A549 (cell line): ENCODE results near the gene MAF. TPM values are rescaled to one million over a fixed set of nuclear protein-coding genes. Genes with fewer than 3 reads are reported as not detected.

Experiments used
- ATAC-seq, 2 experiments: fragments of 200-7000 bp in 1 of 2; fragments of >200 bp in 1 of 2; cut with Nextera tagmentation in 1 of 2; cut with Tn5 transposase in 1 of 2; 3 replicates each; pipeline versions ENCODE4 v1.8.0 to v1.9.1; 2018 to 2020; ENCODE audit warnings: mild to moderate bottlenecking in 1 of 2, moderate library complexity in 1 of 2
- CTCF ChIA-PET: fragments of 300-600 bp; sonication (Branson Sonifier 250); formaldehyde crosslinking; extraction: SDS; loops from one replicate; lab custom pipeline; 2021; ENCODE audit warnings: antibody characterized with exemption, inconsistent platforms; lab: Yijun Ruan, JAX
- POLR2A ChIA-PET: fragments of 350-600 bp; formaldehyde crosslinking; extraction: SDS; loops from one replicate; lab custom pipeline; 2021; ENCODE audit warnings: antibody characterized with exemption, inconsistent platforms; lab: Yijun Ruan, JAX
- DNase-seq, 2 experiments: peaks; one replicate each; pipeline versions ENCODE4 v3.0.0 to v3.0.0-alpha.2; 2011 to 2016; ENCODE audit warnings: low read depth in 1 of 2, low spot score in 1 of 2
- FAIRE-seq: peaks from 2 replicates; lab custom pipeline; 2011; peaks lifted over from hg19 to GRCh38; lab: Jason Lieb, UNC
- H3K27ac ChIP-seq, 2 experiments: fragments of >200 bp; sonication (Bioruptor Twin); formaldehyde crosslinking; 3 replicates each; pipeline ENCODE4 v1.5.1; 2016 to 2017
- H3K4me1 ChIP-seq: fragments of >200 bp; sonication (Bioruptor Twin); formaldehyde crosslinking; 3 replicates; pipeline ENCODE4 v1.6.1; 2016
- H3K4me2 ChIP-seq: fragments of >200 bp; sonication (Bioruptor Twin); formaldehyde crosslinking; 3 replicates; pipeline ENCODE4 v1.6.1; 2016
- H3K4me3 ChIP-seq: fragments of >200 bp; sonication (Bioruptor Twin); formaldehyde crosslinking; 3 replicates; pipeline ENCODE4 v1.5.1; 2016
- H3K9me3 ChIP-seq: fragments of >200 bp; sonication (Bioruptor Twin); formaldehyde crosslinking; 3 replicates; pipeline ENCODE4 v1.6.1; 2016
- ATOH8 ChIP-seq: fragments of 250-450 bp; sonication (Bioruptor Pico); IDR thresholded peaks from 2 replicates; pipeline ENCODE4 v1.5.0; 2020; ENCODE audit warnings: low read depth, mild to moderate bottlenecking, moderate library complexity
- BHLHE40 ChIP-seq: IDR thresholded peaks from 2 replicates; pipeline ENCODE4 v1.6.1; 2012; ENCODE audit warnings: low read depth, low read length, inconsistent platforms
- CBX2 ChIP-seq: fragments of 200-600 bp; sonication (generic); IDR thresholded peaks from 2 replicates; pipeline ENCODE4 v1.6.1; 2016; ENCODE audit warnings: low read depth, mild to moderate bottlenecking, borderline replicate concordance
- CEBPB ChIP-seq, 2 experiments: fragments of >200 bp in 1 of 2; sonication (Bioruptor Twin) in 1 of 2; formaldehyde crosslinking in 1 of 2; IDR thresholded peaks; 2 replicates each; pipeline ENCODE4 v1.6.1; 2012 to 2016
- CHD2 ChIP-seq: fragments of 150-350 bp; IDR thresholded peaks from 2 replicates; pipeline ENCODE4 v1.6.1; 2014; ENCODE audit warnings: low read length; ENCODE audit not compliant: partially characterized antibody
- CTCF ChIP-seq: fragments of >200 bp; sonication (Bioruptor Twin); formaldehyde crosslinking; IDR thresholded peaks from 3 replicates; pipeline ENCODE4 v1.5.1; 2016
- EHMT2 ChIP-seq: fragments of 200-600 bp; sonication (generic); IDR thresholded peaks from 2 replicates; pipeline ENCODE4 v1.6.1; 2016; ENCODE audit warnings: antibody characterized with exemption, low read depth, mild to moderate bottlenecking, moderate library complexity
- EP300 ChIP-seq, 2 experiments: fragments of >200 bp; sonication (Bioruptor Twin); formaldehyde crosslinking; IDR thresholded peaks; 2 replicates in 1 of 2; 3 replicates in 1 of 2; pipeline ENCODE4 v1.6.1; 2016 to 2017
- ESRRA ChIP-seq: fragments of 150-350 bp; IDR thresholded peaks from 2 replicates; pipeline ENCODE4 v1.6.1; 2014; ENCODE audit warnings: mild to moderate bottlenecking, low read length, borderline replicate concordance
- FOSB ChIP-seq: fragments of 250-450 bp; sonication (Bioruptor Pico); IDR thresholded peaks from 2 replicates; pipeline ENCODE4 v1.5.0; 2020; ENCODE audit warnings: mild to moderate bottlenecking, moderate library complexity
- FOSL2 ChIP-seq, 2 experiments: fragments of 450-650 bp in 1 of 2; fragments of >200 bp in 1 of 2; sonication (Bioruptor Twin) in 1 of 2; formaldehyde crosslinking; IDR thresholded peaks; 2 replicates each; pipeline versions ENCODE4 v1.5.0 to v1.6.1; 2016 to 2020; ENCODE audit warnings: mild to moderate bottlenecking in 1 of 2, moderate library complexity in 1 of 2
- FOXS1 ChIP-seq: fragments of 250-450 bp; sonication (Bioruptor Pico); IDR thresholded peaks from 2 replicates; pipeline ENCODE4 v1.5.0; 2020; ENCODE audit warnings: mild to moderate bottlenecking, moderate library complexity
- HES2 ChIP-seq: fragments of >200 bp; sonication (Bioruptor Twin); formaldehyde crosslinking; IDR thresholded peaks from 2 replicates; pipeline ENCODE4 v1.6.1; 2016
- HOXA7 ChIP-seq: fragments of 250-450 bp; sonication (Bioruptor Pico); IDR thresholded peaks from 2 replicates; pipeline ENCODE4 v1.5.0; 2020; ENCODE audit warnings: mild to moderate bottlenecking, moderate library complexity
- HOXB13 ChIP-seq: fragments of 250-450 bp; sonication (Bioruptor Pico); IDR thresholded peaks from 2 replicates; pipeline ENCODE4 v1.5.0; 2020; ENCODE audit warnings: low read depth, mild to moderate bottlenecking, moderate library complexity
- KDM1A ChIP-seq: fragments of 200-600 bp; sonication (generic); IDR thresholded peaks from 2 replicates; pipeline ENCODE4 v1.6.1; 2016; ENCODE audit warnings: low read depth, mild to moderate bottlenecking
- MAFK ChIP-seq: fragments of 450-650 bp; IDR thresholded peaks from 2 replicates; pipeline ENCODE4 v1.6.1; 2014; ENCODE audit not compliant: partially characterized antibody
- MYC ChIP-seq: IDR thresholded peaks from 2 replicates; pipeline ENCODE4 v1.6.1; 2012; ENCODE audit warnings: mild to moderate bottlenecking, inconsistent platforms, low read length, improper control_type of control experiment, borderline replicate concordance
- NPAS2 ChIP-seq: fragments of 250-450 bp; sonication (Bioruptor Pico); IDR thresholded peaks from 2 replicates; pipeline ENCODE4 v1.8.0; 2022; ENCODE audit warnings: mild to moderate bottlenecking, moderate library complexity, borderline replicate concordance
- NR3C1 ChIP-seq: fragments of >200 bp; sonication (Bioruptor Twin); formaldehyde crosslinking; IDR thresholded peaks from 3 replicates; pipeline ENCODE4 v1.6.1; 2017
- POLR2A ChIP-seq: IDR thresholded peaks from 2 replicates; pipeline ENCODE4 v1.6.1; 2012; ENCODE audit warnings: mild to moderate bottlenecking, low read length
- RAD21 ChIP-seq, 2 experiments: fragments of >200 bp in 1 of 2; sonication (Bioruptor Twin) in 1 of 2; formaldehyde crosslinking in 1 of 2; IDR thresholded peaks in 1 of 2; conservative IDR thresholded peaks in 1 of 2; 2 replicates in 1 of 2; 3 replicates in 1 of 2; pipeline ENCODE4 v1.6.1; 2012 to 2018; ENCODE audit warnings: inconsistent platforms in 1 of 2
- RARB ChIP-seq: fragments of 250-450 bp; sonication (Bioruptor Pico); IDR thresholded peaks from 2 replicates; pipeline ENCODE4 v1.8.0; 2021; ENCODE audit warnings: mild to moderate bottlenecking, moderate library complexity
- TP53 ChIP-seq: fragments of 250-450 bp; sonication (Bioruptor Pico); IDR thresholded peaks from 2 replicates; pipeline ENCODE4 v1.5.0; 2021; ENCODE audit warnings: mild to moderate bottlenecking, moderate library complexity
- ZC3H11A ChIP-seq: fragments of 450-650 bp; IDR thresholded peaks from 2 replicates; pipeline ENCODE4 v1.6.1; 2014; ENCODE audit warnings: antibody characterized with exemption, mild to moderate bottlenecking
- ZSCAN20 ChIP-seq: fragments of 250-450 bp; sonication (Bioruptor Pico); IDR thresholded peaks from 2 replicates; pipeline ENCODE4 v1.8.0; 2022; ENCODE audit warnings: mild to moderate bottlenecking, moderate library complexity
- WGBS: methylation state at CpG from one replicate; pipeline ENCODE4 v1.1.6; 2017; ENCODE audit errors: missing lambda C conversion rate; 5-methylcytosine and 5-hydroxymethylcytosine counted together
- polyA plus RNA-seq, 4 experiments: library from polyadenylated mRNA; depleted of rRNA in 3 of 4; stranded (reverse); fragments of >200 nt; fragmentation: RNase III in 1 of 4; extraction: RNeasy Plus Mini Kit Qiagen cat#74134 plus additional on column Dnase treatment in 1 of 4; gene quantifications; 2 replicates in 3 of 4; 3 replicates in 1 of 4; pipeline ENCODE4 v1.2.3, GENCODE V29; 2011 to 2017

MAF gene
- polyA plus RNA-seq, 2 of the 4 experiments (the other 2 are of a cell fraction): 0.14 to 0.37 TPM

GRCh38 chr16:79623062-79623461 is 22.5 kb upstream of the MAF start:
- no peak for FAIRE-seq
- CTCF ChIA-PET: interaction anchor here (0.7 kb wide), 1 partner anchor 18 kb away, joined by 3 read pairs; no protein-coding TSS in a partner anchor

GRCh38 chr16:79621027-79621426 is 20.5 kb upstream of the MAF start:
- TF ChIP-seq ZC3H11A (no peak), POLR2A (no peak), NPAS2 (CRISPR knock-in tag) (no peak)
- Histone ChIP-seq H3K4me2 (no peak overlapping the region), H3K9me3 (no peaks in the 10 kb centered on the region), H3K4me3 (no peak overlapping the region), H3K27ac (no peak overlapping the region), H3K4me1 (no peaks in the 10 kb centered on the region)
- DNase-seq (no peak), FAIRE-seq (no peak), ATAC-seq (no peak)
- POLR2A ChIA-PET: no interaction called here
- WGBS: 0% methylated on average over 1 of the region's 1 CpG
- CTCF ChIA-PET: interaction anchor here (1.1 to 2.4 kb wide), 4 partner anchors 9 to 906 kb away, joined by 3 to 13 read pairs (median 4); no protein-coding TSS in a partner anchor

More at GRCh38 chr16:79623062-79623461, 22.5 kb upstream of the MAF start:
- no peak for TF ChIP-seq FOSL2 (IDR thresholded peaks at IDR 0.05)
- TF ChIP-seq FOSL2 (CRISPR knock-in tag; IDR thresholded peaks at IDR 0.05): no peak
- no peak for TF ChIP-seq NPAS2 (CRISPR knock-in tag)
- no peak for TF ChIP-seq EP300 (IDR thresholded peaks at IDR 0.05)
- TF ChIP-seq ATOH8: no peak
- no peak for TF ChIP-seq MAFK
- no peak for TF ChIP-seq KDM1A
- no peak for TF ChIP-seq TP53
- TF ChIP-seq ZSCAN20 (CRISPR knock-in tag): no peak
- TF ChIP-seq RARB (CRISPR knock-in tag): no peak
- TF ChIP-seq ESRRA: no peak
- TF ChIP-seq CEBPB (IDR thresholded peaks at IDR 0.05): no peak
- TF ChIP-seq CBX2: no peak
- TF ChIP-seq BHLHE40: no peak
- TF ChIP-seq RAD21 (conservative IDR thresholded peaks at IDR 0.05 in 1 of 2, IDR thresholded peaks at IDR 0.05 in 1 of 2): no peak
- TF ChIP-seq EHMT2: no peak
- TF ChIP-seq CTCF: no peak
- TF ChIP-seq MYC: no peak
- TF ChIP-seq CHD2: no peak
- POLR2A ChIA-PET: no interaction called here
- 24% methylated on average over 9 of the region's 9 CpGs for WGBS
- no peaks in the 10 kb centered on the region for H3K9me3 ChIP-seq
- H3K27ac ChIP-seq: no peak overlapping the region
- H3K4me1 ChIP-seq: no peaks in the 10 kb centered on the region
- H3K4me3 ChIP-seq: no peak overlapping the region
- DNase-seq: no peak
- ATAC-seq: no peak
- no peak overlapping the region for H3K4me2 ChIP-seq

GRCh38 chr16:79618692-79619050 is 18.1 kb upstream of the MAF start:
- no peak overlapping the region for H3K27ac ChIP-seq
- DNase-seq (no peak), FAIRE-seq (no peak), ATAC-seq (no peak)
- TF ChIP-seq RARB (CRISPR knock-in tag) (no peak), NR3C1 (no peak), FOSB (CRISPR knock-in tag) (no peak), HES2 (no peak), FOXS1 (no peak), CHD2 (no peak), EP300 (IDR thresholded peaks at IDR 0.05) (no peak), HOXA7 (CRISPR knock-in tag) (no peak), HOXB13 (CRISPR knock-in tag) (no peak), BHLHE40 (no peak)
- POLR2A ChIA-PET: no interaction called here
- no peaks in the 10 kb centered on the region for H3K4me1 ChIP-seq
- no peak overlapping the region for H3K4me2 ChIP-seq
- WGBS: 62% methylated on average over 7 of the region's 7 CpGs
- CTCF ChIA-PET: no interaction called here
- H3K4me3 ChIP-seq: no peak overlapping the region
- no peaks in the 10 kb centered on the region for H3K9me3 ChIP-seq
